GM13976 (cell line): ENCODE measurements around the gene CNPY1.

ENCODE experiments used
- DNase-seq: peaks from one replicate; pipeline ENCODE4 v3.0.0; 2012; ENCODE audit warnings: low spot score
- in situ Hi-C: fragments of 300-500 bp; cut with MboI; formaldehyde crosslinking; loops from one replicate; pipeline ENCODE4 v1.12.0; 2022; ENCODE audit warnings: low sequenced_read_pairs, mixed read lengths, inconsistent platforms; ENCODE audit not compliant: unreplicated experiment
- TF ChIP-seq, protein P1 (sequence below): IDR thresholded peaks from 2 replicates; pipeline ENCODE4 v1.5.1; 2012; ENCODE audit warnings: borderline replicate concordance, mild to moderate bottlenecking; ENCODE audit not compliant: insufficient read depth; ENCODE audit errors: extremely low read depth, missing control alignments, control extremely low read depth

CNPY1 gene

DNA sequence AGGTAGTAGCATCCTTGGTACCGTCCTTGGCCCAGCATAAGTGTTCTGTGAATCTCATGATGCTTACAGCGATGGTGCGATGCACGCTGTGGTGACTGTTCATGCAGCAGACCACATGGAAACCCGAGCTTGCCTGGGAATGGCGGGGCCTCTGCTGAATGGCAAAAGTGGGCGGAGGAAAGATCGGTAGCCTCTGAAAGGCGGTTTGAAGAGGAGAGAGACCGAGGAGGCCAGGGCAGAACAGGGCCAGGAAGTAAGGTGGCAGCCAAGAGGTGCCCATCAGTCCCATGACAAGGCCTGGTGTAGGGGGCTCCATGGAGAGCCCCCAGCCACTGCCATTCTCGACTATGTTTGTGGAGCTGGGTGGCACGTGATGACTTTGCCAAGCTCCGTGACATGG is 33.2 kb upstream of the CNPY1 start:
- TF ChIP-seq, protein P1, sequence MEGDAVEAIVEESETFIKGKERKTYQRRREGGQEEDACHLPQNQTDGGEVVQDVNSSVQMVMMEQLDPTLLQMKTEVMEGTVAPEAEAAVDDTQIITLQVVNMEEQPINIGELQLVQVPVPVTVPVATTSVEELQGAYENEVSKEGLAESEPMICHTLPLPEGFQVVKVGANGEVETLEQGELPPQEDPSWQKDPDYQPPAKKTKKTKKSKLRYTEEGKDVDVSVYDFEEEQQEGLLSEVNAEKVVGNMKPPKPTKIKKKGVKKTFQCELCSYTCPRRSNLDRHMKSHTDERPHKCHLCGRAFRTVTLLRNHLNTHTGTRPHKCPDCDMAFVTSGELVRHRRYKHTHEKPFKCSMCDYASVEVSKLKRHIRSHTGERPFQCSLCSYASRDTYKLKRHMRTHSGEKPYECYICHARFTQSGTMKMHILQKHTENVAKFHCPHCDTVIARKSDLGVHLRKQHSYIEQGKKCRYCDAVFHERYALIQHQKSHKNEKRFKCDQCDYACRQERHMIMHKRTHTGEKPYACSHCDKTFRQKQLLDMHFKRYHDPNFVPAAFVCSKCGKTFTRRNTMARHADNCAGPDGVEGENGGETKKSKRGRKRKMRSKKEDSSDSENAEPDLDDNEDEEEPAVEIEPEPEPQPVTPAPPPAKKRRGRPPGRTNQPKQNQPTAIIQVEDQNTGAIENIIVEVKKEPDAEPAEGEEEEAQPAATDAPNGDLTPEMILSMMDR, result no peak
- in situ Hi-C loops, result no loop called here
- no peak for DNase-seq

DNA sequence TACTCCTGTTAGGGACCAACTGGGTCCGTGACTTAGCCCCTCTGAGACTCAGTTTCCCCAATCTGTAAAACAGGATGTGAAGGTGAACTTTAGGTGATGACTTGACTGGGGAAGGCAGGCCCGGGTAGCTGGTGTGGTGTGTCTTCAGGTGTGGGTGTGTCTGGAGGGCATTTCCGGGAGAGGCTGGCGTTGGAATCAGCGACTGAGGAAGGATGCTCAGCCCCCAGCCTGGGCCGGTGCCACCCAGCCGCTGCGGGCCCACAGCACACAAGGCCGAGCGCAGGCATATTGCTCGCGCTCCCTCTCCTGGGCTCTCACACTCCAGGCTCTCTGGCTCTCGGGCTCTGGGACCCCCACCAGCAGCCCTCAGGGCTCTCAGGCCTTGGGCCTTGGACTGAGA is 31.7 kb upstream of the CNPY1 start:
- in situ Hi-C loops, result no loop called here
- TF ChIP-seq, protein P1, result no peak
- DNase-seq, result no peak

DNA sequence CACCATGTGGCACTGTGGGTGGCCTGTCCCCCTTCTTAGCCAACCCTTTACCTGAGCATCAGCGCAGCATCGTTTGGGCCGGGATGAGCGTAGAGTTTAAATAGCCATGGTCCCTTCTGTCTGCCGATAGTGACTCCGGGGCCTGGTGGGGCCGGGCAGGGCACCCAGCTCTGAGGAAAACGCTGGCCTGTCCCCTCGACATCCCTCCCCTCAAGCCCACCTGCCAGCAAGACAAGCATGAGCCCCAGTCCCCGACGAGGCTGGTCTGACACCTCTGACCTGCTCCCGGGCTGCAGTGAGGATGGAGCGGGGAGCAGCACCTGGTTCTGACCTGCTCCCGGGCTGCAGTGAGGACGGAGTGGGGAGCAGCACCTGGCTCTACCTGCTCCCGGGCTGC is 31.1 kb upstream of the CNPY1 start:
- TF ChIP-seq, protein P1, result no peak
- in situ Hi-C loops, result no loop called here
- DNase-seq, result no peak

DNA sequence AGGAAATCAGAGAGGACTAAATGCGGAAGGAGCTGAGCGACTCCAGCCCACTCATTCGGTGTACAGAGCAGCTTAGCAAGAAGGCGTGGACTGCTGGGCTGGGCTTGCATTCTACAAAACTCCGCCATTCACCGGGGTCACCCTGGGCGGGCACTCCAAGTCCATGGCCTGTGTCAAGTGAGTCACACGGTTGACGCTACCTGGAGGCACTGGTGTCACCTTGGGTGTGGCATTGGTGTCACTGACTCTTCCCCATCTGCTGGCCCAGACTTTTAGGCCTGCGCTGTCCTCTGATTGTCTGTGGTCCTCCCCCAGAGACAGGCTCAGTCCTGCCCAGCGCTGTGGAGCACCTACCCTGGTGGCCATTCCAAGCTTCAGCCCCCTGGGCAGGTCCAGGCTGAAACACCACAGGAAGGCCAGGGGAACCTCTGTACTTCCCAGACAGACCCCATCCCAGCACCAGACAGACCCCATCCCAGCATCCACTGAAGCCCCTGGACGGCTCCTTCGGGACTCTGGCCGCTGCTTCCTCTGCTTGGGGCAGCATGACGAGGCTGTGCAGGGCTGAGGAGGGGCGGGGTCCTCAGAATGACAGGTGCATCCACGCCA is 30.6 kb upstream of the CNPY1 start:
- DNase-seq, result no peak
- TF ChIP-seq, protein P1, result no peak
- in situ Hi-C loops, result no loop called here

DNA sequence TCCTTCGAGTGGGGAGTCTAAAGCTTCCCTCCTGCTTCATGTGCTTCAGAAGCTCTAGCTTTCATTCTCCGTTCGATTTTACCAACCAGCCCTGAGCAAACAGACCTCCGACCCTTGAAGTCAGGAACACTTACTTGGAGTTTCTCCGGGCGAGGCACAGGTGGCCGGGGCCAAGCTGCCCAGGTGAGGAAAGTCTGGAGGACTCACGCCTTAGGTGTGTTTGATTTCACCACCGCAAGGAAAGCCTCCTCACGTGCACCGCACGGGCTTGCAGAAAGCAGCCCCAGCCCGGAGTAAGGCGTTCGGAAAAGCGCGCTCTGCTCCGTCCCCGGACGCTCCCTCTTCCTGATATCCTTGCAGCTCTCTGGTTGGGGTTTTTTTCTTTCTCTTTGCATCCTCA is 30.1 kb upstream of the CNPY1 start:
- no peak for DNase-seq
- TF ChIP-seq, protein P1, result no peak
- in situ Hi-C loops, result no loop called here

DNA sequence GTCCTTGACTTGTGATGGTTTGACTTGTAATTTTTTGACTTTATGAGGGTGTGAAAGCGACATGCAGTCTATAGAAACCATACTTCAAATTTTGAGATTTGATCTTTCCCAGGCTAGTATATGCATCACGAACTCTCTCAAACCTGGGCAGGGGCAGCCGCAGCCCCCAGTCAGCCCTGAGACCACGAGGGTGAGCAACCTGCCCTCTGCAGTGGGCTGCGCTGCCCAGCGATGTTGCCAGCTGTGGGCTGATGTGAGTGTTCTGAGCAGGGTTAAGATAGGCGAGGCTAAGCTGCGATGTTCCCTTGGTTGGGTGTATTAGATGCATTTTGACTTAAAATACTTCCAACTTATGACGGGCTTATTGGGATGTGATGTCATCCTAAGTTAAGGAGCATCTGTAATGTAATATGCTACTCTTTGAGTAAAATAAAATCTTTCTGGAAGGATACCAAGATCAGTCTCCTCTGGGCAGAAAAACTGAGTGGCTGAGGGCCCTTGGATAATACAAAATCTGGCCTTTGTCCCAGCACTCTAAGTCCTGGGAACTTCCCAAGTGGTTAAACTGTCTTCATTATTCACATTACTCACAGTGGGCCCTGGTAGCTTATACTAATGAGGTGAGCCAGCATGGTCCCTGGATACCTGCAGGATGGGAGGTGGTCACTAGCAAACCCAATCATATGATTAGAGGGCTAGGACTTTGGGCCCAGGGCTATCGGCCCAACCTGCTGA is 28.4 kb upstream of the CNPY1 start:
- TF ChIP-seq, protein P1, result no peak
- no peak for DNase-seq
- in situ Hi-C loops, result no loop called here
